GM19238 (cell line): Measurements from ENCODE around the gene ISCA1.
"Not testable (repeated sequence)": the region's sequence is repeated elsewhere in the genome, so short reads cannot be mapped to it uniquely, and the experiment has no call there.

Experiments used
- DNase-seq: peaks from one replicate; pipeline ENCODE4 v3.0.0; 2011; ENCODE audit warnings: low spot score; ENCODE audit not compliant: insufficient read length

Gene ISCA1

DNA sequence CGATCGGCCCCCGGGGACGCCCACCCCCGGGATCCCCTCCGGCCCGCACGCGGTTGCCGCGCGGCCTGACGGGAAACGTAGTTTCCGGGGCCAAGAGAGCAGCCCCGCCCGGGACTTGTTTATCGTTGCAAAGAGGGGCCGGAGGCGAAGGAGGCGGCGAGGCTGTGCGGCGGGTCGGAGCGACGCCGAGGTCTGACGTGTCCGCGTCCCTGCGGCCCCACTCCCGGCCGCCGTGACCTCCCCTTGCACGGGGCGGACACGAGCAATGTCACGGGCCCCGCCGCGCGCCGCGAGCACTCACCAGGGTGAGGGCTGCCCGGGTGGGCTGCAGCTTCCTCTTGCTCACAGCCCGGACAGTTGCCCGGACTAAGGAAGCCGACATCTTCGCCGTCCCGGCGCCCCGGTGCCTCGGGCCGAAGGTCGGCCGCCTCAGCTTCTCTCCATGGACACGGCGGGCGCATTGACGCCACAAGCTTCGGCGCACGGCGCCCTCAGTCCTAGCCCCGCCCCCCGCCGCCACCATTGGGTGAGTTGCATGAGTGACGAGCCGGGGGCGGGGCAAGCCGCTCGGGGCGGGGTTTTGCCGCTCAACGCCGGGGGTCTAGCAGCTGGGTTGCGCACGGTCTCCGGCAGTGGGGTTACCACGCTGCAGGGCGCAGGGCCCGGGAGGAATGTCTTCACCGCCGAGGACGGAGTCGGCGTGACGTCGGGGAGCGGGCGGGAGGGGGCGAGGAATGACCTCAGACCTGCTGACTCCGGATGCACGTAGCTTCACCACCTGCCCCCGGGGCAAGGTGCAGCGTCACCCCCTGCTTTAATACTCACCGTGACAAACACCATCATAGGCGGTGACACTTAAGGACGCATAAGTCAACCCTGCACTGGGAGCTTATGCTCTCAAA lies at the start of gene ISCA1:
Gene ISCA1 (minus strand): TSS at position 462 of the 902 bp plus-strand sequence. CDS start 80 bp downstream, at position 382.
- DNase-seq, result peak; percentile 67

DNA sequence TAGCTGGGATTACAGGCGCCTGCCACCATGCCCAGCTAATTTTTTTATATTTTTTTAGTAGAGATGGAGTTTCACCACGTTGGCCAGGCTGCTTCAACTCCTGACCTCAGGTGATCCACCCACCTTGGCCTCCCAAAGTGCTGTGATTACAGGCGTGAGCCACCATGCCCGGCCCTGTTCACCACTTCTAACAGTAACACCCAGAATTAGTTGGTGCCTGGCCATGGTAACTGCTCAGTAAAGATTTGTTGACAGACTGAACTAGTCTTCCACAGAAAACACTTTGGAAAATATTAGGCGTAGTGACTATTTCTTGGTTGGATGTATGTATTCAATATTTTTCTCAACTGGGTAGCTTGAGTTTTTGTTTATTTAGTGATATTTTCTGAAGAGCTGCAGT lies 47.8 kb upstream of the ISCA1 start:
- DNase-seq, result no peak

DNA sequence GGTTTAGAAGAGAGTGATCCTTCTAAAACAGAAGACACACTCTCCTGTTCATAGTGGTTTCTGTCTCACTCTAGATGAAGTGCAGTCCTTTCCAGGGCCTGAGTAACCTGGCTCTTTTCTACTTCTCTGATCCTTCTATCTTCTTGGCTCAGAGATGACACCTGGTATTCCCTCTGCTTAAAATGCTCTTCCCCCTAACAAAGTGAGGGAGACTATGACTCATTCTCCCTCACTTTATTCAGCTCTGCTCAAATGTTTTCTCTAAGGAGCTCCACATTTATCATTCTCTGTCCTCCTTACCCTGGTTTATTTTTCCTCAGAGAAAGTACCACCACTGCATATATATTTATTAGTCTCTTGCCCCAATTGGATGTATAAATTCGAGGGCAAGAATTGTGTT lies 47.3 kb upstream of the ISCA1 start:
- no peak for DNase-seq

DNA sequence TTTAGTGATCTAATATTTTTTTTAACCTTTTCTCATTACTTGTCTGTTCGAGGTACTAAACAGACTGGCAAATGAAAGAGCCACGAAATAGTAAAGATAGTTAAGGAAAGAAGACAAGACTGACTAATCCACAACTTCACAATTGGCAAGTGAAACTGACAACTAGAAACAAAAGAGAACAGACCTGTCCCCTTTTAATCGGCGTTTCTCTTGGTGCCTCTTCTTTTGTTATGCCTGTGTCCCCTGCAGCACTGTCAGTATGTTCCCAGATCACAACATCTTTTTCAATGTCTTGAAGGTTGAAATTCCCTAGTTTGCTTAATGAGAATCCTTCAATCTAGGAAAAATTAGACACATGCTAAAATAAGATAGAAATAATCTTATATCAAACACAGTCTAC lies 45.8 kb upstream of the ISCA1 start:
- DNase-seq, result no peak

DNA sequence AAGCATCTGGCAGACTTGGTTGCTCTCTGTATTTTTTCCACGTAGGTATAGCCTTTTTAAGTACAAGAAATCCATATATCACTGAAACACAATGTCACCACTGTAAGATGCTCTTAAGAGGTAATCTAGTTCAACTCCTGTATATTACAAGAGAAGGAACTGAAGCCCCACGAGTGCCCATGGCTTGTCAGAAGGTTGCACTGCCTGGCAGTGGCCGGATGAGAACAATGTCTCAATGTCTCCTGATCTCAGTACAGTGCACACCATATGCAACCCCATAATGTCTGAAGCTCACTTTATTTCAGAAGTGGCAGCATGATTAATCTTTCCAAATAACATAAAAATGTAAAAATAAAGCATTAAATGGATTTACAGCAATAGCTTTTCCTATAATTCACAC lies 44.2 kb upstream of the ISCA1 start:
- DNase-seq, result no peak

DNA sequence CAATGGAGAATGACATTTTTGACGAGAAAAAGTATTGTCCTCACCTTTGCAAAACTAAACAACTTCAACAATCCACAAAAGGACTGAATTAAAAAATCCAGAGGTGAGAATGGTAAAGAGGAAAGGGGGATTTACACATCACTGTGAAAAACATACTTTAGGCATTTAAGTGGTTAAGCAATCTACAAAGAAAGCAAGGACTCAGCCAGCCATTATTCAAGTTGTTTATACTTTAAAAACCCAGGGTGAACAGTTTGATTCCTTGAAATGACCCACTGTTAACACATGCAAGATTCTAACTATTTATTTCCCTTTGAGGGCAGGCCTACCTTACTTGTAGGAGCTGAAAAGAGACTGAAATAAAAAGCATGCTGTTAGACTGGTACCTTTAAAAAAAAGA lies 42.6 kb upstream of the ISCA1 start:
- no peak for DNase-seq

DNA sequence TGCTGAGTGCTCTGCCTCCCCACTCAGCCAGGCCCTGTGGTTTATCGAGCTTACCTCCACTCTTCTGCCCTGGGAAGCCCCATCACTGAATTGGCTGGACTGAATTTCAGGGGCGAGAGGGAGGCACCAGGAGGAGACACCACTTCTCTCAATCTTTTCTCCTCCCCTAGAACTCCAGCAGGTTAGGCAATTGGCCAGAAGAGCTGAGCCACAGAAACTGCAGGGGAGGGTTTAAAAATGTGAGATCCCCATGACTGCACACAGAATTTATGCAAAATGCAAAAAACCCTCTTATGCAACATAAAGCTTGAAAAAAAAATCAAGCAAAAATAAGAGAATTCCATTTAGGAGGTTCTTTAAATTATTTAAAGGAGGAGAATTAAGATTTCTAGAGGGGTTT lies 42.0 kb upstream of the ISCA1 start:
- no peak for DNase-seq

DNA sequence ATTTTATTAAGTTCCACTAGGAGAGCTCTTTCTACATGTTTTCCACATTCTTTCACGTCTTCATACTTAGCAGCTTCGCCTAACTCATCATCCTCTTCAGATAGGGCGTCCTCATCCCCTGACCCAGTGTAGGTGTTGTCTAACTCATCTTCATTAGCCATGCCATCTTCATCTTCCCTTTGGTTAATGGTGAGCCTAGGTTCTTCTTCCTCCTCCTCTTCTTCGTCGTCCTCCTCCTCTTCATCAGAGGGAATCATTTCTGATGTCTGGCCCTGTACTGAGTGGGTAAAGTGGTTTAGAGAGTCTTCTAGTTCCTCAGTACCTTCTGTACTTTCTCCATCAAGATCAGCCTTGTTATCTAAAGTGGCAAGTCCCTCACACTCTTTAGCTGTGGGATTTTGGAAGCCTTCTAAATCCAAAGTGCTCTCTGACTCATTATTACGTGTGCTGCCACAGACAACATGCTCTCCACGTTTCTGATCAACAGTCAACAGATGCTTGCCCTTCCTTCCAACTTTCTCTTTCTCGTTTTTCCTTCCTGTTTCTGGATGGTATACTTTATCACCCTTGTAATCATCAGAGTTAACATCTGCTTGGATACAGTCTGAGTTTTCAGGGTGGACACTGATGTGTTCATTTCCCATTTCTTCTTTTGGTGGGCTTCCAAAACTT lies 40.8 kb upstream of the ISCA1 start:
- DNase-seq, result no peak

DNA sequence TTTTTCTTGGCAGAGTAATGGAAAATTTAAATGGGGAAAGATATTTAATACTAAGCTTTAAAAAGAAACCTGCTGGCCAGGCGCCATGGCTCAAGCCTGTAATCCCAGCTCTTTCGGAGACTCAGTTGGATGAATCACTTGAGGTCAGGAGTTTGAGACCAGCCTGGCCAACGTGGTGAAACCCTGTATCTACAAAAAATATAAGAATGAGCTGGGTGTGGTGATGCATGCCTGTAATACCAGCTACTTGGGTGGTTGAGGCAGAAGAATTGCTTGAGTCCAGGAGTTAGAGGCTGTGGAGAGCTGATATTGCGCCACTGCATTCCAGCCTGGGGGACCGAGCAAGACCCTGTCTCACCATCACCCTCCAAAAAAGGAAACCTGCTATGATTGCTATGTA lies 39.0 kb upstream of the ISCA1 start:
- DNase-seq, result no peak

DNA sequence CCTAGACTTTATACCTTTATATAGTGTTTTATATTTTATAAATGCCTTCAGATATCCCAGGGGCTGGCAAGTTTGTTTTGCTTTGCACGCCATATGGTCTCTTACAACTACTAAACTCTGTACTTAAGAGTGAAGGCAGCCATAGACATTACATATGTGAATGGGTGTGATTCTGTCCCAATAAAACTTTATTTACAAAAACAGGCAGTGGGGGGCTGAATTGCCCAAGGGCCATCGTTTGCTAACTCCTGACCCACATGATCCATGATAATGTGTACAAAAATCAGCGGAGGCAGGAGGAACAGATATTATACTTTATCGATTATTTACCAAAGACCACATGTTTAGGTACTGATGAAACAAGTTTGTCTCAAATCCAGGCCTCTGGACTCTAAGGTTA lies 35.8 kb upstream of the ISCA1 start:
- DNase-seq, result no peak

DNA sequence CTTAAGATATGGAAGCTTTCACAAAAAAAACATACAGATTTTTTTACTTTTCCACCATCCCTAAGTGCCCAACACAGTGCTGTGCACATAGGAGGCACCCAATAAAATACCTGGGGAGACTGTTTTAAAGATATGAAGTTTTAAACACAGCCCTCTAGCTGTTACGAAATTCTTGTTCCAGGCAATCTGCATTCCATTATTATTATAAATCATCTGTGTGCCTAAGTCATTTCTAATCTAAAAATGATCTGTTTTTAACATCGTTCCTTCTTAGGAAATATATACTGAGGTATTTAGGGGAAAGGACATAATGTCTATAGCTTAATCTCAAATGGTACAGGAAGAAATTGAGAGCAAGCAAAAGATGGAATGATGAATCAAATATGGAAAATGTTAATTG lies 32.7 kb upstream of the ISCA1 start:
- no peak for DNase-seq

DNA sequence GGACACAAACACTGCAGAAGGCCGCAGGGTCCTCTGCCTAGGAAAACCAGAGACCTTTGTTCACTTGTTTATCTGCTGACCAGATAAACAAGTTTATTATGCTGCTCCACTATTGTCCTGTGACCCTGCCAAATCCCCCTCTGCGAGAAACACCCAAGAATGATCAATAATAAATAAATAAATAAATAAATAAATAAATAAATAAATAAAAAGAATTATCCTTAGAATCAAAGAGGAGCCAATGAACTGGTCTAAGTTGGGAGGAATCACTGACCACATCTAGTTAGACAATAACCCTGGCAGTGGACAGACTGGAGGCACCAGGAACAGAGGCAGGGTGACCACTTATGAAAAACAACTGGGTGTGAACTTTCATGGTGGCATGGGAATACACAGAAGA lies 30.6 kb upstream of the ISCA1 start:
- not testable (repeated sequence) for DNase-seq

DNA sequence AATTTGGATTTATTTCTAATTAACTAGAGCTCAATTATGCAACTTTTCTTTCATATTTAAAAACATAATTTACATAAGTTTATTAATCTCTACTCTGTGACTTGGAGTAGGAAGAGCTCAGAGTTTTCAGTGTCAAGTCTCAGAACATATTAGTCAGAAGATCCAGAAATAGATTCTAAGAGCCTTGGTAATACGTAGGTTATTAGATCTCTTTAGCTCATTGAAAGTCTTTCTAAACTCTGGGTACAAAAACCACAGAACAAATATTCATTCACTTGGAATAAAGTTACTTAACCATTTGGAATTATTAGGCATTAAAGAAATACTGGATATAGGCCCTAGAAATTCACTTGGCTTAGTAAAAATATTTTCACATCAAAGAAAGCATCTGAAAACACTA lies 26.3 kb upstream of the ISCA1 start:
- no peak for DNase-seq

DNA sequence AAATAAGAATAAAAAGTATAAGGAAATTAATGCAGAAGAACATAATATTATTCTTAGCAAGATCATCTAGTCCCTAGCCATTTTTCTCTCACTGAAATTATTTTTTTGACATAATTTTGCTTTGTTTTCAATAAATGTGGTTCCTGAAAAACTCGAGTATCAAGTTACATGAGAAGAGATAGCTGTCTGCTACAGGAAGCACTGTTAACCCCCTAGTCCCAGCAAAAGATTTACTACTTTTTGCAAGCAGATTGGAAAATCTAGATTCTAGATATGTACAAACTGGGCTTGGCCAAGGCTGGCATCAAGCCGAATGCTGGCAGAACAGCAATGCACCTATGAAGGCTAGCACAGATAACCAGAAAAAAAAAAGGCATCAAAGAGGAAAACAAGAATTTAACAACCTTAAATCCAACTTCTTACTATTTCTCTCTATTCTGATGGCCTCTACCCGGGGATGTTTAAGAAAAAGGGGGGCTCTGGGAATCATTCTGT lies 21.9 kb upstream of the ISCA1 start:
- no peak for DNase-seq

DNA sequence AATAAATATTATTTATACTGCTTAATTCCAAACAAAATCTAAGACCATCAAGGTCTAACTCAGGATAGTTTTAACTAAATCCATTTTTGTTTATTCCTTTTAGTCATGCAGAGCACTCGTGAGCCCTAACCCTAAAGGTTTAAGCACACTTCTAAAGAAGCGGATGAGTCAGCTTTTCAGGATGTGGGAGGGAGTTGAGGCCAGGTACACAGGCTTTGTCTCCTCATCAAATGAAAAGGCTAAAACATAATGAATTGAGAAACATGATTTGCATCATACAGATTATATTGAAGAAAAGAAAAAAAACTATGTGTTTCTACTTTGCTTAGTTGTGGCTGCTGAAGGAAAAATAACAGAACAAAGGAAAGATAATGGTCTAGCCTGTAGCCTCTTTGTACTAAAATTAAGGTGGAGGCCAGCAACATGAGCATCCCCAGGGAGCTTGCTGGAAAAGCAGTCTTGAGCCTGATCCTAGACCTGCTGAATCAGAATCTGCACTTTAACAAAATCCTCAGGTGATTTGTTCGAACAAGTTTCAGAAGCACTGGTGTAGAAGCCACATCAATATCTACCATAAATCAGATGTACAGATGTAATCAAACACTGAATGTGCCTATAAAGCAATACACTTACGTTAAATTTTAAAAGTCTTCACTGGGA lies 21.1 kb upstream of the ISCA1 start:
- DNase-seq, result no peak

DNA sequence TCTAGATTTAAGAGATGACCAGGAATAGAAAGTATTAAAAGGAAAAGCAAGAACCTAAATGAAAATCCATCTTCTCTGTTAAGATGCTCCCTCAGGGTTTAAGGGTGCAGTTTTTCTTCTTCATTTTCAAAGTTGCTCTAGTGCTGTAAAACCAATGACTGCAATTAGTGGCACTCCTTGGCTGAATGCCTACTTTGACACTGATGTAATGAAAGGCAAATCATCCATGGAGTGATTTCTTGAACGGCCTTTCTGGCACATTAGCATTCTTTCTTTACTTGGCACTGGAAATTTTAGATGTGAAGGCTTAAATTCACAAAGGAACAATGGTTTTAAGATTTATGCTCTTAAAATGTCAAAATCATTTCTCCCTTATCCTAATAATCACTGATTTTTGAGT lies 19.3 kb upstream of the ISCA1 start:
- no peak for DNase-seq

DNA sequence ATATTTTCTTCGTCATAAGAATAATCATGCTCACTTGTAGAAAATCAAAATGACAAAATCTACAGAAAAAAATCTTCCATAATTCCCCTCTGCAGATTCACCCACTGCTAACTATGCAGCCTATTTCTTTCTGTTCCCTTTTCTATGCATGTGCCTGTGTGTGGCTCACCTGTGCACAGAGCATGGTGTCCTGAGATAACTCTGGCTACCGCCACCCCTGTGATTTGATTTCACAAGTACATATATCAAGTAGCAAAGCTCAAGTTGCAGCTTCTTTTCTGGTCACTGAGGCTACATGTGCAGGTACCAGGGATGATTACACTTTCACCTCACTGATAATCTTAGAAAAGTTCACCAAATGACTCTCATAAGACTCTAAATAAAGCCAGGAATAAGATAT lies 18.4 kb upstream of the ISCA1 start:
- DNase-seq, result no peak

DNA sequence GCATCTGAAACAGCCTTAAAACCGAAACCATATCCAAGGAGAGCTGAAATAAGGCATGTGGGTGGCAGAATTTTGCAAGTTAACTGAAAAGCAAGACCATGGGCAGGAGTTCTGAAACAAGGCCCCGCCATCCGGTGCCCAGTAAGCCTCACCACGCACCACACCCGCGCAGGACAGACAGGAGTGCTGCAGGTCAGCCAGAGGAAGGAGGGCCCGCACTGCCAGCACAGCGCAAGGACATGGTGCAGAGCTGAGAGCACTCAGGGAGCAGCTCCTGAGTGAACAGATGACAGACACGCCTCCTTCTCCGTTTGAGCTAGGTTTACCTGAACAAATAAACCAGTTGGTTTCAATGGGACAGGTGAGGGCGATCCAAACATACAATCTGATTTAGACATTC lies 16.5 kb upstream of the ISCA1 start:
- no peak for DNase-seq

DNA sequence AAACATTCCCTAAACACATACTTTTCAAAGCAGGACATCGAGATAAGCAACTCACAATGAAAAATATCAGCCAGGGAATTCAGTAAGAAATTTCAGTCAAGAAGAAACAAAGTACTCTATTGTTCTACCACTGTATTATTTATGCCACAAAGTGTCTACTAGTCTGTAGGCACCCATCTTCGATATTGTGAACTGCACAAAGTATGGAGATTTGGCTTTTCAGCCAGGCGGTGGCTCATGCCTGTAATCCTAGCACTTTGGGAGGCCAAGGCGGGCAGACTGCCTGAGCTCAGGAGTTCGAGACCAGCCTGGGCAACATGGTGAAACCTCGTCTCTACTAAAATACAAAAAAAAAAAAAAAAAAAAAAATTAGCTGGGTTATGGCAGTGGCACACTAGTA lies 8.0 kb upstream of the ISCA1 start:
- DNase-seq, result not testable (repeated sequence)

DNA sequence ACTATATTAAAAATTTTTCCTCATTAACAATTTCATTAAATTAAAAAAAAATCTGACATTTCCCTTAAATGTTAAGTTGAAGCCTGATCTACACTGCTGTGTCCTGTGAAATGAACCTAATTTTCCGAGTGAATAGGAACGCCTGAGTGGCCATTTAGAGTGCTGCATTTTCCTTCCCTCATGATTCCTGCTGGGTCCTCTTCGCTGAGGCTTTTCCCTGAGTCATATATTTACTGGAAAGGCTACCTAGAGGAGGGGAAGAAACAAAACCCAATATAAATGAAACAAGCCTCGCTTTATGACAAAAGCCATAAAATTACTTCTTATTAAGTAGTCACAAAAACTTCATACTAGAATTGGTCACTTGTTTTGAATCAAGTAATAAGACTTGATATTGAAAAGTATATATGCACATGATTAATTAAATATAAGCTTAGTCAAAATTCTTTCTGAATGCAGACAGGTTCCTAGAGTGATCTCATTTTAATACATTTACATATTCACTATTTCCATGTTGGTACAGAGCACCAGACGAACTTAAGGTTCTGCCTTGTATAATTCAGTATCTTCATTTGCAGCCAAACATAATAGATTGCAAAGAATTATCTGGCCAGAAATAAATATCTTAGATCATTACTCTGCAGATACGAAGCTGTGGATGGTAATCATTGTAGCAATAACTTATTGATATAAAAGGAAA lies 6.3 kb upstream of the ISCA1 start:
- no peak for DNase-seq

DNA sequence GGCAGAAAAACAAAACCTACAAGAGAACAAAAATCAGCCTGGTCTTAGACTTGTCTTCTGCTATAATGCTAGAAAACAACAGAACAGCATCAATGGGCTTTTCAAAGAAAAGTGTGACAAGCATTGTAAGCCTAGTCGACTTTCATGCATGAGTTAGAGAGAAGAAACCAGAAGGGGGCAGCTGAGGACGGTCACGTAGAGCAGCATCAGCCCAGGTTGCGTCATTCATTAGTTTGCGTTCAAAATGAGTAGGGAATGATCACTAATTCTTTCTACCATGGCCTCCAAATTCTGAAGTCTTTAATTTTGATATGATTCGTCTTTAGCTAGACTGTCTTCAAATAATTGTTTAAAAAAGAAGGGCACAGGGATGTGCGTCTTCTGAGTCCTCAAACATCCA lies 4.7 kb upstream of the ISCA1 start:
- no peak for DNase-seq

DNA sequence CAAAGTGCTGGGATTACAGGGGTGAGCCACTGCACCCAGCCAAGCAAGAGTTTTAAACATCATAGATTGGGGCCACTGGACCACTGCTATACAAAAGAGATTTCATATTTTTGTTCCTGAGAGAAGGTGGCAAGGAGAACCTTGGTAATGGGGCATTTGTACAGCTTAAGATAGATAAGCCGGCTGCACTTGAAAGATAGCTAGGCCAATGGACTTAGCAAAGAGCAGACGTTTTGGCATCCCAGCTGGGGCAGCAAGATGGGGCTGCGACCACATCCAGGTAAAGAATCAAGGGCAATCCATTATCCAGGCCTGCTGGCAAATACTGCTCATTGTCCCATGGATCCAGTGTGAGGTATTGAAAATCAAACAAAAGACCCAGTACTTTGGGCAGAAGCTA lies 3.9 kb upstream of the ISCA1 start:
- no peak for DNase-seq
